HG02981 (cell line): ENCODE data around the gene RASGRP2.

ENCODE experiments used
- ATAC-seq: cut with Tn5 transposase; IDR thresholded peaks from one replicate; pipeline ENCODE4 v1.9.1; 2021; ENCODE audit warnings: mild to moderate bottlenecking, moderate library complexity; ENCODE audit not compliant: unreplicated experiment

The RASGRP2 gene

GRCh38 chr11:64720640-64721358, 23.1 kb downstream of the RASGRP2 start:
- ATAC-seq, result no peak

- no peak for ATAC-seq
Observed at GRCh38 chr11:64720167-64720566, 23.8 kb downstream of the RASGRP2 start.

- no peak for ATAC-seq
Observed at GRCh38 chr11:64719406-64719805, 24.5 kb downstream of the RASGRP2 start.

- no peak for ATAC-seq
Observed at GRCh38 chr11:64718780-64719124, 25.2 kb downstream of the RASGRP2 start.

GRCh38 chr11:64718084-64718779, 25.7 kb downstream of the RASGRP2 start:
- no peak for ATAC-seq

- no peak for ATAC-seq
Observed at GRCh38 chr11:64717268-64717578, 26.7 kb downstream of the RASGRP2 start.

- no peak for ATAC-seq
Observed at GRCh38 chr11:64716473-64717267, 27.3 kb downstream of the RASGRP2 start.

- no peak for ATAC-seq
Observed at GRCh38 chr11:64715756-64716472, 28.0 kb downstream of the RASGRP2 start.

- ATAC-seq, result no peak
Observed at GRCh38 chr11:64715110-64715509, 28.8 kb downstream of the RASGRP2 start.

- no peak for ATAC-seq
Observed at GRCh38 chr11:64714666-64715065, 29.3 kb downstream of the RASGRP2 start.

GRCh38 chr11:64713781-64714363, 30.1 kb downstream of the RASGRP2 start:
- ATAC-seq, result no peak

GRCh38 chr11:64713016-64713707, 30.8 kb downstream of the RASGRP2 start:
- ATAC-seq, result no peak

- ATAC-seq, result no peak
Observed at GRCh38 chr11:64712430-64713015, 31.4 kb downstream of the RASGRP2 start.

- ATAC-seq, result no peak
Observed at GRCh38 chr11:64711956-64712362, 32.0 kb downstream of the RASGRP2 start.

- no peak for ATAC-seq
Observed at GRCh38 chr11:64711138-64711955, 32.6 kb downstream of the RASGRP2 start.

GRCh38 chr11:64710418-64711137, 33.4 kb downstream of the RASGRP2 start:
- no peak for ATAC-seq

GRCh38 chr11:64705501-64705900, 38.4 kb downstream of the RASGRP2 start:
- no peak for ATAC-seq

GRCh38 chr11:64703048-64703447, 40.9 kb downstream of the RASGRP2 start:
- ATAC-seq, result no peak
